Measurements from ENCODE around the gene ING3.

The ING3 gene

GRCh38 chr7:120920591-120921274 is 29.8 kb upstream of the ING3 start:
- Histone ChIP-seq H3F3A (ENCODE audit: control insufficient read depth, insufficient read depth) (no peaks in the 10 kb centered on the region), H3K4me1 (ENCODE audit: control insufficient read depth, low read length) (no peaks in the 10 kb centered on the region), H3K27me3 (ENCODE audit: control insufficient read depth, low read length) (no peaks in the 10 kb centered on the region), H3K4me2 (ENCODE audit: low read length) (no peak overlapping the region), H3K27ac (ENCODE audit: low read depth, low read length) (no peak overlapping the region), H4K20me1 (ENCODE audit: control insufficient read depth, insufficient read depth, low read depth, low read length) (no peaks in the 10 kb centered on the region), H3K4me3 (ENCODE audit: low read length) (no peak overlapping the region), H3K9me2 (replicated peaks; ENCODE audit: control insufficient read depth, low read length) (no peaks in the 10 kb centered on the region), H3K9me3 (ENCODE audit: control insufficient read depth, insufficient read depth, low read length) (no peaks in the 10 kb centered on the region), H3K36me3 (ENCODE audit: control insufficient read depth, low read length) (no peaks in the 10 kb centered on the region), H3K79me2 (ENCODE audit: control insufficient read depth, low read length) (no peaks in the 10 kb centered on the region)
- TF ChIP-seq CTCF (IDR thresholded peaks at IDR 0.05; ENCODE audit: low read depth, low read length, poor library complexity, severe bottlenecking) (no peak), EZH2phosphoT487 (IDR thresholded peaks at IDR 0.05; ENCODE audit: borderline replicate concordance, low read length) (no peak)

- TF ChIP-seq CTCF (IDR thresholded peaks at IDR 0.05; ENCODE audit: low read depth, low read length, poor library complexity, severe bottlenecking) (no peak), EZH2phosphoT487 (IDR thresholded peaks at IDR 0.05; ENCODE audit: borderline replicate concordance, low read length) (no peak)
- H3K4me1 ChIP-seq (ENCODE audit: control insufficient read depth, low read length), result peaks cover 9% of the 10 kb centered on the region
- H3K4me2 ChIP-seq (ENCODE audit: low read length), result no peak overlapping the region
Observed at GRCh38 chr7:120924837-120925236, 25.7 kb upstream of the ING3 start.

GRCh38 chr7:120925392-120925791 is 25.2 kb upstream of the ING3 start:
- no peaks in the 10 kb centered on the region for H4K20me1 ChIP-seq (ENCODE audit: control insufficient read depth, insufficient read depth, low read depth, low read length)
- H3K27me3 ChIP-seq (ENCODE audit: control insufficient read depth, low read length), result no peaks in the 10 kb centered on the region
- H3K4me2 ChIP-seq (ENCODE audit: low read length), result no peak overlapping the region
- peaks cover 9% of the 10 kb centered on the region for H3K4me1 ChIP-seq (ENCODE audit: control insufficient read depth, low read length)
- H3K27ac ChIP-seq (ENCODE audit: low read depth, low read length), result no peak overlapping the region
- no peak for TF ChIP-seq CTCF (IDR thresholded peaks at IDR 0.05; ENCODE audit: low read depth, low read length, poor library complexity, severe bottlenecking)
- TF ChIP-seq EZH2phosphoT487 (IDR thresholded peaks at IDR 0.05; ENCODE audit: borderline replicate concordance, low read length), result no peak
- 0 out of 2 replicates have a peak, but pooled peaks cover 1% of the 10 kb centered on the region for H3K9me2 ChIP-seq (replicated peaks; ENCODE audit: control insufficient read depth, low read length)
- no peaks in the 10 kb centered on the region for H3K9me3 ChIP-seq (ENCODE audit: control insufficient read depth, insufficient read depth, low read length)
- no peaks in the 10 kb centered on the region for H3K36me3 ChIP-seq (ENCODE audit: control insufficient read depth, low read length)
- H3K79me2 ChIP-seq (ENCODE audit: control insufficient read depth, low read length), result no peaks in the 10 kb centered on the region
- H3K4me3 ChIP-seq (ENCODE audit: low read length), result no peak overlapping the region
- no peaks in the 10 kb centered on the region for H3F3A ChIP-seq (ENCODE audit: control insufficient read depth, insufficient read depth)

More at GRCh38 chr7:120924837-120925236, 25.7 kb upstream of the ING3 start:
- Histone ChIP-seq H3F3A (ENCODE audit: control insufficient read depth, insufficient read depth) (no peaks in the 10 kb centered on the region), H3K9me3 (ENCODE audit: control insufficient read depth, insufficient read depth, low read length) (no peaks in the 10 kb centered on the region), H3K27ac (ENCODE audit: low read depth, low read length) (no peak overlapping the region), H3K36me3 (ENCODE audit: control insufficient read depth, low read length) (no peaks in the 10 kb centered on the region), H3K9me2 (replicated peaks; ENCODE audit: control insufficient read depth, low read length) (no peaks in the 10 kb centered on the region), H3K27me3 (ENCODE audit: control insufficient read depth, low read length) (no peaks in the 10 kb centered on the region), H4K20me1 (ENCODE audit: control insufficient read depth, insufficient read depth, low read depth, low read length) (no peaks in the 10 kb centered on the region), H3K79me2 (ENCODE audit: control insufficient read depth, low read length) (no peaks in the 10 kb centered on the region), H3K4me3 (ENCODE audit: low read length) (no peak overlapping the region)
